Upper lobe of right lung (tissue), 1 donor: ENCODE measurements around the gene GRIN1. TPM values are rescaled to one million over a fixed set of nuclear protein-coding genes. Genes with fewer than 3 reads are reported as not detected.

Source experiments
- ATAC-seq: fragments of 200-7000 bp; cut with Tn5 transposase; one replicate; pipeline ENCODE4 v1.9.1; 2020; ENCODE audit warnings: mild to moderate bottlenecking, moderate library complexity
- DNase-seq: peaks from one replicate; pipeline ENCODE4 v3.0.0-alpha.2; 2020
- H3K27ac ChIP-seq: fragments of 200-600 bp; one replicate; pipeline ENCODE4 v1.8.0; 2022
- H3K27me3 ChIP-seq: fragments of 200-600 bp; one replicate; pipeline ENCODE4 v1.8.0; 2022; ENCODE audit warnings: mild to moderate bottlenecking
- H3K36me3 ChIP-seq: fragments of 200-600 bp; one replicate; pipeline ENCODE4 v1.8.0; 2022
- H3K4me1 ChIP-seq: fragments of 200-600 bp; one replicate; pipeline ENCODE4 v1.8.0; 2022
- H3K4me3 ChIP-seq: fragments of 200-600 bp; one replicate; pipeline ENCODE4 v1.8.0; 2022; ENCODE audit warnings: mild to moderate bottlenecking
- H3K9me3 ChIP-seq: fragments of 200-600 bp; one replicate; pipeline ENCODE4 v1.8.0; 2022
- CTCF ChIP-seq: fragments of 200-600 bp; IDR thresholded peaks from one replicate; pipeline ENCODE4 v1.8.0; 2022; ENCODE audit warnings: antibody characterized with exemption
- intact Hi-C: fragments of 100-400 bp; cut with DNase I; formaldehyde crosslinking; loops from one replicate; pipeline ENCODE4 v1.11.0; 2022
- long read RNA-seq: library from polyadenylated mRNA; unstranded; transcript quantifications from one replicate; pipeline ENCODE4 v2.0.0, GENCODE V29; 2021
- total RNA-seq: library from RNA; stranded (reverse); fragmentation: NEBNext Ultra II Directional; extraction: Animal tissue kit (Norgen Biotek cat#: 25700); gene quantifications from one replicate; pipeline ENCODE4 v1.2.1, GENCODE V29; 2021
- donor health status: DM: no; HTN: yes; CAD: no; lungs with severe emphysema.

GRIN1 gene
- 0.64 TPM for total RNA-seq
- long read RNA-seq = 0 reads

- peak; percentile 70 for DNase-seq
These were observed at the start of gene GRIN1 for GRCh38 chr9:137138722-137139467. TSS of gene GRIN1 (plus strand) at chr9:137139154. CDS start at chr9:137139487, 333 bp downstream.

GRCh38 chr9:137089232-137089947, 49.6 kb upstream of the GRIN1 start:
- Histone ChIP-seq H3K27ac (no peak overlapping the region), H3K4me1 (peaks cover 17% of the 10 kb centered on the region), H3K4me3 (no peak overlapping the region), H3K9me3 (no peaks in the 10 kb centered on the region), H3K27me3 (no peaks in the 10 kb centered on the region), H3K36me3 (peaks cover 19% of the 10 kb centered on the region)
- ATAC-seq (no peak), DNase-seq (no peak)
- intact Hi-C loops = no loop called here
- TF ChIP-seq CTCF = no peak

More at GRCh38 chr9:137138722-137139467, at the start of gene GRIN1:
- Histone ChIP-seq H3K4me1 (no peaks in the 10 kb centered on the region), H3K27ac (no peak within 1 kb of the TSS), H3K9me3 (no peaks in the 10 kb centered on the region), H3K36me3 (no peaks in the 10 kb centered on the region), H3K4me3 (no peak within 1 kb of the TSS), H3K27me3 (peaks cover 72% of the 10 kb centered on the region)
- no peak for TF ChIP-seq CTCF
- peak; percentile 63 for ATAC-seq
- intact Hi-C loops = no loop called here

- H3K36me3 ChIP-seq = peaks cover 69% of the 10 kb centered on the region
- H3K9me3 ChIP-seq = no peaks in the 10 kb centered on the region
- TF ChIP-seq CTCF = peak; percentile 20
- H3K4me3 ChIP-seq = no peak overlapping the region
- H3K27ac ChIP-seq = no peak overlapping the region
- H3K27me3 ChIP-seq = no peaks in the 10 kb centered on the region
- peak; percentile 67 for DNase-seq
- intact Hi-C loops = no loop called here
- peak; percentile 55 for ATAC-seq
- H3K4me1 ChIP-seq = no peaks in the 10 kb centered on the region
These were observed 43.1 kb upstream of the GRIN1 start for GRCh38 chr9:137095664-137096517.

GRCh38 chr9:137096785-137097546, 42.0 kb upstream of the GRIN1 start:
- Histone ChIP-seq H3K27ac (no peak overlapping the region), H3K4me3 (no peak overlapping the region), H3K4me1 (no peaks in the 10 kb centered on the region), H3K9me3 (no peaks in the 10 kb centered on the region), H3K27me3 (no peaks in the 10 kb centered on the region), H3K36me3 (peaks cover 72% of the 10 kb centered on the region)
- ATAC-seq (no peak), DNase-seq (no peak)
- intact Hi-C loops = no loop called here
- TF ChIP-seq CTCF = no peak
